Measurements from ENCODE around the gene CCDC167.
"Not testable (repeated sequence)": the region's sequence is repeated elsewhere in the genome, so short reads cannot be mapped to it uniquely, and the experiment has no call there.

Gene CCDC167

GRCh38 chr6:37460805-37461204 is 38.9 kb downstream of the CCDC167 start:
- DNase-seq: no peak

GRCh38 chr6:37459981-37460800 is 39.5 kb downstream of the CCDC167 start:
- peak; percentile 92 for DNase-seq

GRCh38 chr6:37456816-37457560 is 42.7 kb downstream of the CCDC167 start:
- DNase-seq: no peak

GRCh38 chr6:37456126-37456525 is 43.6 kb downstream of the CCDC167 start:
- no peak for DNase-seq

GRCh38 chr6:37454420-37455140 is 45.1 kb downstream of the CCDC167 start:
- DNase-seq: no peak

GRCh38 chr6:37452522-37452921 is 47.2 kb downstream of the CCDC167 start:
- peak; percentile 5 for DNase-seq

GRCh38 chr6:37451441-37452193 is 48.1 kb downstream of the CCDC167 start:
- peak; percentile 95 for DNase-seq

GRCh38 chr6:37449984-37450383 is 49.7 kb downstream of the CCDC167 start:
- DNase-seq: no peak

GRCh38 chr6:37443216-37443542 is 56.5 kb downstream of the CCDC167 start:
- not testable (repeated sequence) for DNase-seq

GRCh38 chr6:37442416-37443215 is 57.1 kb downstream of the CCDC167 start:
- DNase-seq: no peak

GRCh38 chr6:37441651-37442050 is 58.0 kb downstream of the CCDC167 start:
- DNase-seq: no peak

- DNase-seq: no peak
These were observed 60.8 kb downstream of the CCDC167 start for GRCh38 chr6:37438930-37439329.

GRCh38 chr6:37435816-37436215 is 63.9 kb downstream of the CCDC167 start:
- no peak for DNase-seq

GRCh38 chr6:37435373-37435772 is 64.3 kb downstream of the CCDC167 start:
- no peak for DNase-seq

- DNase-seq: no peak
These were observed 65.9 kb downstream of the CCDC167 start for GRCh38 chr6:37433657-37434271.
